GM21526 (cell line): Measurements from ENCODE around the gene NKAIN1.
A peak's percentile ranks its signal among the peaks of the same experiment; 100 is the strongest.
"Not testable (repeated sequence)": the region's sequence is repeated elsewhere in the genome, so short reads cannot be mapped to it uniquely, and the experiment has no call there.

Experiments
- ATAC-seq: cut with Tn5 transposase; IDR thresholded peaks from one replicate; pipeline ENCODE4 v1.9.1; 2021; ENCODE audit warnings: moderate library complexity; ENCODE audit not compliant: unreplicated experiment, low FRiP score

NKAIN1 gene

DNA sequence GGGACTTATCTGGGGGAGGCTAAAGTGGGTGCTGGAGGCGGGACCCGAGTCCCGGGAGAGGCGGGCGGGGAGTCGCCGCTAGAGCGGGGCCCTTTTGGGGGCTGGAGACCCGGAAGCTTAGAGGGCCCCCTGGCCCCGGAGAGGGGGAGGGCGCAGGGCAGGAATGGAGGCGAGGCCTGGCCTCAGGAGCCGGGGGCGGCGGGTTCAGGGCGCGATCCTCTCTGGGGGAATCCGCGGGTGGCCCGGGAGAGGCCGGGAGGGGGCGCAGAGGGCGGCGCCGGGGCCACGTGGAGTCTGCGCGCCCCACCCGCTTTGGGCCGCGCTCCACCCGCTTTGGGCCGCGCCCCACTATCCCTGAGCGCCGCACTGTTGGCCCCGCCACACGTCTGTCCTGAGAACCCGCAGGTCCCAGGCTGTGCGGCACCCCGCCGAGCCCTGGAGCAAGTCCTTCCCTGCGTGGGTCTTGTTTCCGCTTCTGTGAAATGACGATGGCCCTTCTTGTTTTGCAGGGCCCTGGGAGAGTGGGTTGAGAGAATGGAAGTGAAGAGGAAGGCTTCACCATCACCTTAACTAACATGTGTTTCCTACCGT, 84.4 kb downstream of the NKAIN1 start:
- ATAC-seq = peak; percentile 71

DNA sequence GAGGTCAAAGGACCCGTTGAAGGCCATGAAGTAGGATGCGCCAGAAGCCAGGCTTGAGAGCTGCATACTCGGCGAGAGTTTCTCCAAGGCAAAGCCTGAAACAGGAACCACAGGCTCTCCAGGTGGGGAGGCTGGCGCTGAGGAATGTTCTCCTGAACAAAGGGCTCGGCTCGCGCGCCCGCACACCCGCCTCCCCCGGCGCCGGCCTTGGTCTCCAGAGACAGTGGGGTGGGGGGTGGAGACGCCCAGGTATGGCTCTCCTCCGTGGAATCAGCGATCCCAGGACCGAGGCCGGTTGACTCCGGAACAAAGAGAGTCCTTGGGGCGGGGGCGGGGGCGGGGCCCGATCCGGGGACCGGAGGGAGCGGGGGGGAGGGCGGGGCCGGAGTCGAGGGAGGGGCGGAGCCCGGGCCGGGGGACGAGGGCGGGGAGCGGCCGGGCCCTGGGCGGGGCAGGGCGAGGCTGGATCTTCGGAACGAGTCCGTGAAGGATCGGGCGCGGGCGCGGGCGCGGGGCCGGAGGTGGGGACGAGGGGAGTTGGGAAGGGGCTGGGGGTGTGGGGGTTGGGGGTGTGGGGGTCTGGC, 85.0 kb downstream of the NKAIN1 start:
- peak; percentile 24 for ATAC-seq

DNA sequence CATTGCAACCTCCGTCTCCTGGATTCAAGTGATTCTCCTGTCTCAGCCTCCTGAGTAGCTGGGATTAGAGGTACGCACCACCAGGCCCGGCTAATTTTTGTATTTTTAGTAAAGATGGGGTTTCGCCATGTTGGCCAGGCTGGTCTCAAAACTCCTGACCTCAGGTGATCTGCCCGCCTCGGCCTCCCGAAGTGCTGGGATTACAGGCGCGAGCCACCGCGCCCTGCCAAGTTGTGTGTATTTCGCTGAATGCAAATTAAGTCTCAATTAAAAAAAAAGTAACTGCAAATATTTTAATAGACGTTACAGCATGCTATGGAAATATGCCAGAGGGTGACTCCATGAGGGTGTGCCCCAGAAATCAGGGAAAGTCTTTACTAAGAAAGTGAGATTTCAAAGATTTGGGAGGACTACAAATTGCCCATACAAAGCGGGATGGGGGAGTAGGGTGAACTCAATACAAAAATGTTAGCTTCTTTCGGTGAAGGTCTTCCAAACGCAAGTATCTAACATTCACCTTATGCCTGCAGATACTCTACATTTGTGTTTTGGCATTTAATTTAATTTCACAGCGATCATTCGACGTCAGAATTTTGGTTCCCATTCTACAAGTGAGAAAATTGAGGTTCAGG, 85.6 kb downstream of the NKAIN1 start:
- ATAC-seq = no peak

DNA sequence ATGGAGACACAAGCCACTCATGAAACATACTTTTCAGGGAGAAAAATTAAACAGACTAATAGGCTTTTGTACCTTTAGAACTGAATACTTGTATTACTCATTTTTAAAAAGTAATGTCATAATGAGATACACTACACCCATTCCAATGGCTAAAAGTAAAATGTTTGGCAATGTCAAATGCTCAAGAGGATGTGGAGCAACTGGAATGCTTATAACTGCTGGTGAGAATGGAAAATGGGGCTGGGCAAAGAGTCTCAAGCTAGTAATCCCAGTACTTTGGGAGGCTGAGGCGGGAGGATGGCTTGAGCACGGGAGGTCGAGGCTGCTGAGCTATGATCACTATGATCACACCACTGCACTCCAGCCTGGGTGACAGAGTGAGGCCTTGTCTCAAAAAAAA, 86.3 kb downstream of the NKAIN1 start:
- no peak for ATAC-seq

DNA sequence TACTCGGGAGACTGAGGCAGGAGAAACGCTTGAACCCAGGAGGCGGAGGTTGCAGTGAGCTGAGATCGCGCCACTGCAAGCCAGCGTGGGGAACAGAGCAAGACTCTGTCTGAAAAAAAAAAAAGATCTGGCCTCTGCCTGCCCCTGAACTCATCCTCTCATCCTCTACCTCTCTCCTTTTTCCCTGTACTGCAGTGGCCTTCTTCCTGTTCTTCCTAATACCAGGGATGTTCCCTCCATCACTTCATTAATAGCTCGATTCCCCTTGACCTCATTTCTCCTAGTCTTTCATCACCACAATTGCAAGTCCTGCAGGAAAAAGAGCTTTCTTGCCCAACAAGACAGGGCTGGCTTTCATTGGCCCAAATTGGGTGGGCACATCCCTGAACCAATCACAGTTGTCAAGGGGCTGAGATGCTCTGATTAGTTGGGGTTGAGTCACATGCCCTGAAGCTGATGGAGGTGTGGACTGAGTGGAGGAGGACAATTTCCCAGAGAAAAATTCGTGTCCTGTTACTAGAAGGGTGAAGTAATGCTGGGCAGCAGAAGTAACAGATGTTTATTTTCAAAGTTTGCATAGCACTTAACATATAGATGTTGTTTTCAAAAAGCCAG, 87.4 kb downstream of the NKAIN1 start:
- no peak for ATAC-seq

DNA sequence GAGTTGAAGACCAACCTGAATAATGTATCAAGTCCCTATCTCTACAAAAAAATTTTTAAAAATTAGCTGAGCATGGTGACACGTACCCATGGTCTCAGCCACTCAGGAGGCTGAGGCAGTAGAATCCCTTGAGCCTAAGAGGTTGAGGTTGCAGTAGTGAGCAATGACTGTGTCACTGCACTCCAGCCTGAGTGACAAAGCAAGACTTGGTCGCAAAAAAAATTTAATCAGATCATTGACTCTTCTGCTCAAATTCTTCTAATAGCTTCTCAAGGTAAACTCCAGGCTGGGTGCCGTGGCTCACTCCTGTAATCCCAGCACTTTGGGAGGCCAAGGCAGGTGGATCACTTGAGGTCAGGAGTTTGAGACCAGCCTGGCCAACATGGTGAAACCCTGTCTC, 88.3 kb downstream of the NKAIN1 start:
- no peak for ATAC-seq

DNA sequence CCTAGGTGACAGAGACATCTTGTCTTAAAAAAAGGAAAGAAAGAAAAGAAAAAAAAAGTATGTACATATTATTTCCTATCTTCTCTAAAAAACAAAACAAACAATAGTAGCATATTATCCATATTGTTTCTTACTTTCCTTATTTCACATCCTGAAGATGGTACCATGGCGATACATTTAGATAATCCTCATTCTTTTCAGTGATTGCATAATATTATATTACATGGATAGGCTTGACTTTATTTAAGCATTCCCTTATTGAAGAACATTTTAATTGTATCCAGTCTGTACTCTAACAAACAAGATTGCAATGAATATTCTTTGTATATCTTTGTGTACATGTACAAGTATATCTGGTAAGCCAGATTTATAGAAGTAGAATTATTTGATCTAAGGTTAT, 91.3 kb downstream of the NKAIN1 start:
- no peak for ATAC-seq

DNA sequence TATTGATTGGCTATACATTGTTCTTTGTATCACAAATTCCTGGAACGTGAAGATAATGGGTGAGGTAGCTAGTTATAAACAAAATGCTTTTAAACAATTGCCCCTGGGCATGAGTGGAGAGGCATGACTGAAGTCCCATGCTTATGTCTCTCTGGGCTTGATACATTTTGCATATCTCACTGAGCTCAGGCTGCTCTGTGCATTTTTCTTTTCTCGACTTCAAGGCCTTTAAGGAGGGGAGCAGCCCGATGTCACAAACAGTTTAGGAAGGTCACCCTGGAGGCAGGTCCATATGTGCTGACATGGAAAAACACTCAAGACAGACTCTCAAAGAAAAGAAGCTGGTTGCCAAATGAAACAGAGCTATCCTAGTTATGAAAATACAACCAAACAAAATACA, 94.0 kb downstream of the NKAIN1 start:
- ATAC-seq = no peak

DNA sequence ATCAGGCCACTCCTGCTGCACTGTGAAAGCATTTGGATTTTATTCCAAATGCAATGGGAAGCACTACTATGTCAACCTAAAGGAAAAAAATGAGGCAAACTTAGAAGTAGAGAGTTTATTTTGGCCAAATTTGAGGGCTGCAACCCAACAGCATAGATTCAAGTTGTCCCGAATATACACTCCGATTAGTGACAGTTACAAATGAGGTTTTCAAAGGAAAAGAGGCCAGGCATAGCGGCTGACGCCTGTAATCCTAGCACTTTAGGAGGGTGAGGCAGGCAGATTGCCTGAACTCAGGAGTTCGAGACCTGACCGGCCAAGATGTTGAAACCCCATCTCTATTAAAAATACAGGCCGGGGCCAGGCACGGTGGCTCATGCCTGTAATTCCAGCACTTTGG, 95.2 kb downstream of the NKAIN1 start:
- ATAC-seq = no peak

DNA sequence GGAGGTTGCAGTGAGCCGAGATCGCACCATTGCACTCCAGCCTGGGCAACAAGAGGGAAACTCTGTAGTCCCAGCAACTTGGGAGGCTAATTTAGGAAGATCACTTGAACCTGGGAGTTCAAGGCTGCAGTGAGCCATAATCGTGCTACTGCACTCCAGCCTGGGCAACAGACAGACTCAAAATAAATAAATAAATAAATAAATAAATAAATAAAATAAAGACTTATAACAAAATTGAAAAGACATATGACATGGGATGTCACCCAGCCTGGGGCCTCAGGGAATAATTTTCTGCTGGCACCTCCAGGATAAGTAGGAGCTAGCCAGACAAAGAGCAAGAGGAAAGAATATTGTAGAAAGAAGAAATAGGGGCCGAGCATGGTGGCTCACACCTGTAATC, 96.2 kb downstream of the NKAIN1 start:
- no peak for ATAC-seq

DNA sequence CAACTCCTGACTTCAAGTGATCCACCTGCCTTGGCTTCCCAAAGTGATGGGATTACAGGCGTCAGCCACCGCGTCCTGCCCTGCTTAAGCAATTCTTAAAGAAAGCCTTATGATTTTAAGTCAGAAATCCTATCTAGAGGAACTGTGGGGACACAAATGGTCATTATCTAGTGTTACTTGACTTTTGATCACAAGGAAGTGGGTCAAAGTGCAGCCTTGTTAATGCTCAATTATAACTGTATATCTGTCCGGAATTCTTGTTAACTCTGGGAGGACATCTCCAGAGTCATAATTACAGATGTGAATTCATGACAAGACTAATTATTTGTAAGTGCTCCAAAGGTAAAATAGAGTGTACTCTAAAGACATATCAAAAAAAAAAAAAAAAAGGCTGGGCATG, 97.3 kb downstream of the NKAIN1 start:
- no peak for ATAC-seq

DNA sequence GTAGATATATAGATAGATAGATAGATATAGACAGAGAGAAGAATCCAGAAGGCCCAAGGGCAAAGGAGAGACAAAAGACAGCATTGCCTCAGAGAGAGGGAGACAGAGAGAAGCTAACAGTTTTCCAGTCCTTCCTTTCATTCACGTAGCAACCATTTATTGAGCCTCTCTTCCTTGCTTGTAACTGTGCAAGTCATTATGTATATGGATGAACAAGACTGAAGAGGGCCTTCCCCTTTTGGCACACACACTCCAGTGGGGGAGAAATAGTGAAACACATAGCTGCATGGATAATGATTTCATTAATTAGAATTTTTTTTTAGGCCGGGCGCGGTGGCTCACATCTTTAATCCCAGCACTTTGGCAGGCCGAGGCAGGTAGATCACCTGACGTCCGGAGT, 99.4 kb downstream of the NKAIN1 start:
- ATAC-seq = no peak

DNA sequence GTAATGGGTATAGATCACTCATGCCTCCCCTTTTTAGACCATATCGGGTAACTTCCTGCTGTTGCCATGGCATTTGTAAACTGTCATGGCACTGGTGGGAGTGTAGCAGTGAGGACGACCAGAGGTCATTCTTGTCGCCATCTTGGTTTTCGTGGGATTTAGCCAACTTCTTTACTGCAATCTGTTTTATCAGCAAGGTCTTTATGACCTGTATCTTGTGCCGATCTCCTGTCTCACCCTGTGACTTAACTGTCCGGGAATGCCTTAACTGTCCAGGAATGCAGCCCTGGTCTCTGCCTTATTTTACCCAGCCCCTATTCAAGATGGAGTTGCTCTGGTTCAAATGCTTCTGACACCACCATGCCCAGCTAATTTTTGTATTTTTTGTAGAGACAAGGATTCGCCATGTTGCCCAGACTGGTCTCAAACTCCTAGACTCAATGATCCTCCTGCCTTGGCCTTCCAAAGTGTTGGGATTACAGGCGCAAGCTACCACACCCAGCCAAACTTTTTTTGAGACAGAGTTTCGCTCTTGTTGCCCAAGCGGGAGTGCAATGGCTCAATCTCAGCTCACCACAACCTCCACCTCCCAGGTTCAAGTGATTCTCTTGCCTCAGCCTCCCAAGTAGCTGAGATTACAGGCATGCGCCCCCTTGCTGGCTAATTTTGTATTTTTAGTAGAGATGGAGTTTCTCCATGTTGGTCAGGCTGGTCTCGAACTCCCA, 100.7 kb downstream of the NKAIN1 start:
- ATAC-seq = not testable (repeated sequence)

DNA sequence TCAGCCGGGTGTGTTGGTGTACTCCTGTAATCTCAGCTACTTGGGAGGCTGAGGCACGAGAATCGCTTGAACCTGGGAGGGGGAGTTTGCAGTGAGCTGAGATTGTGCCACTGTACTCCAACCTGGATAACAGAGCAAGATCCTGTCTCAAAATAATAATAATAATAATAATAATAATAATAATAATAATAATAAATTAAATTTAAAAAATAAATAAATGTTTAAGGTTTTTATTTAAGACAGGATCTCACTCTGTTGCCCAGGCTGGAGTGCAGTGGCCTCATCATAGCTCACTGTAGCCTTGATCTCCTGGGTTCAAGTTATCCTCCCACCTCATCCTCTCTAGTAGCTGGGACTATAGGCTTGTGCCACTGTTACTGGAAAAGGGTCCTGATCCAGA, 101.8 kb downstream of the NKAIN1 start:
- ATAC-seq = not testable (repeated sequence)

DNA sequence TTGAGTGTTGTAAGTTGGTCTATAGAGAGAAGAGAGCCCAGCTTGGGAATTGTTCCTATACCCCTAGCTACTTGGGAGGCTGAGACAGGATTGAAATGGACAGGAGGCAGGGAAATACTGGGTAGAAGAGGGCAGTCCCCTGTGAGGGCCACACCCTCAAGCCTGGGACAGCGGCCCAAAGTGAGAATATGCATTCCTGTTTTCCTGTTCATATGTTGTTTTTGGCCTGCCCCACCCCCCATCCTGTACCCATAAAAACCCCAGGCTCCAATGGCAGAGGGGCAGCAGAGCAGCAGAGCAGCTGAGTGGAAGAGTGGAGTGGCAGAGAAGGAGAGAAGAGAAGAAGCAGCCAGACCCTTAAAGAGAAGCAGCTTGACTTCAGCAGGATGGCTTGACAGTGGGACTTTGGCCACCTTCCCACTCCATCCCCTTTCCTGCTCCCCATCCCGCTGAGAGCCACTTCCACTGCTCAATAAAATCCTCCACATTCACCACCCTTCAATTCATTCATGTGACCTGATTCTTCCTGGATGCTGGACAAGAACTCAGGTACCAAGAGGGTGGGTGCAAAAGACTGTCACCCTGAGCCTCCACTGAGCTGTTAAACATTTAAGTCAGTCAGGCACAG, 103.6 kb downstream of the NKAIN1 start:
- no peak for ATAC-seq

DNA sequence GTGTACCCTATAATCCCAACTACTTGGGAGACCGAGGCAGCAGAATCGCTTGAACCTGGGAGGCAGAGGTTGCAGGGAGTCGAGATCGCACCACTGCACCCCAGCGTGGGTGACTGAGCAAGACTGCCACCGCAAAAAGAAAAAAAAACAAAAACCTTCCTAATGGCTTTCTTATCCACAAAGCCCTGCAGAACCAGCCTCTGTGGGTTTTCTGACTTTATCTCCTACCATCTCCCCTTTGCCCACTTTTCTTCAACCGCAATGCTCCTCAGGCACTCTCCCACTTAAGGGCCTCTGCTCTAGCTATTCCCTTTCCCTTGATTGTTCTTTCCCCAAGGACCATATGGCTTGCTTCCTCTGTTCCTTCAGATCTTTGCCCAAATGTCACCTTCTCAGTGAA, 106.3 kb downstream of the NKAIN1 start:
- no peak for ATAC-seq
